ENCODE measurements around the gene ARHGAP22.

DNA sequence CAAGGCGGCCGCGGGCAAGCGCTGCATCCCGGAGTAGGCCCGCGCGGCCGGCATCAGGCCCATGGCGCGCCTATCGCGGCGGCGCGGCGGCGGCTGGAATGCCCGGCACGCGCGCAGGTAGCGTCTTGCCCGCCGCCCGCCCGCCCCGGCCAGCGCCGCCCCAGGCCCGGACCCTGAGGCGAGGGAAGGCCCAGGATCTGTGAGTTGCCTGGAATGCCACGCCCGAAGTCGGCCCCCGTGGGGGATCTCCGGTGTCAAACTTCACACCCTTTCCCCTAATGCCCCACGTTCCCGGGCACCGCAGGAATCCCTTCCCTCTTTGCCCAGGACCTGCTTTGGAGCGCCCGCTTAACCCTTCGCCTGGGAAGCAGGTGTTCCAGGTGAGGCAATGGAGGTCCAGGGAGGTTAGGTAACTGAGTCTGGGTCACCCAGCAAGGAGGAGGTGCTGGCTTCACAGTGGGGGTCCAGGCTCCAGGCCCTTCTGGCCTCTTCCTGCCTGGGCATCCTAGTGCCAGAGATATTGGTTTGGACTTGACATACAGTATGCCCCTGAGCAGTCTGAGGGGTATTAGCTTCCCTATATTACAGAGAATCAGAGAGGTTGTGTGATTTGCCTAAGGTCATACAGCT lies 138.1 kb downstream of the ARHGAP22 start:
- TF ChIP-seq FOXP2 (optimal IDR thresholded peaks at IDR 0.05; ENCODE audit: borderline replicate concordance, extremely low read depth, extremely low read length, insufficient read depth) (no peak), TAF1 (IDR thresholded peaks at IDR 0.05; ENCODE audit: borderline replicate concordance, insufficient read depth, low read length) (no peak), POLR2AphosphoS5 (IDR thresholded peaks at IDR 0.05; ENCODE audit: low read depth, low read length) (no peak)

Measured in PFSK-1 (cell line).